H9 (cell line): Measurements from ENCODE around the gene TENT5C. TPM values are rescaled to one million over a fixed set of nuclear protein-coding genes. Genes with fewer than 3 reads are reported as not detected.

ENCODE experiments used
- DNase-seq: peaks from one replicate; pipeline ENCODE4 v3.0.0-alpha.2; 2017
- H2AFZ ChIP-seq: one replicate; pipeline ENCODE4 v1.6.1; 2013; ENCODE audit warnings: mild to moderate bottlenecking, low read length, control low read depth, moderate library complexity
- H2AK5ac ChIP-seq: 2 replicates; pipeline ENCODE4 v1.6.1; 2013; ENCODE audit warnings: low read length, control low read depth, mixed read lengths; ENCODE audit not compliant: insufficient read length
- H2BK120ac ChIP-seq: one replicate; pipeline ENCODE4 v1.6.1; 2013; ENCODE audit warnings: low read depth, mild to moderate bottlenecking, low read length, control low read depth, inconsistent platforms; ENCODE audit not compliant: poor library complexity, severe bottlenecking
- H2BK12ac ChIP-seq: 2 replicates; pipeline ENCODE4 v1.6.1; 2013; ENCODE audit warnings: low read length, control low read depth, mixed read lengths, low read depth; ENCODE audit not compliant: insufficient read length
- H2BK15ac ChIP-seq: 2 replicates; pipeline ENCODE4 v1.6.1; 2013; ENCODE audit warnings: low read depth, low read length, control low read depth
- H2BK20ac ChIP-seq: one replicate; pipeline ENCODE4 v1.6.1; 2013; ENCODE audit warnings: low read depth, mild to moderate bottlenecking, low read length, control low read depth, inconsistent platforms; ENCODE audit not compliant: poor library complexity, severe bottlenecking
- H2BK5ac ChIP-seq: 2 replicates; pipeline ENCODE4 v1.6.1; 2013; ENCODE audit warnings: low read length, control low read depth, mixed read lengths; ENCODE audit not compliant: insufficient read length
- H3K14ac ChIP-seq: 2 replicates; pipeline ENCODE4 v1.6.1; 2013; ENCODE audit warnings: low read length, control low read depth; ENCODE audit not compliant: insufficient read depth
- H3K18ac ChIP-seq: 2 replicates; pipeline ENCODE4 v1.6.1; 2013; ENCODE audit warnings: low read depth, mild to moderate bottlenecking, mixed read lengths, low read length, control low read depth; ENCODE audit not compliant: insufficient read length
- H3K23ac ChIP-seq: 2 replicates; pipeline ENCODE4 v1.6.1; 2013; ENCODE audit warnings: low read length, control low read depth, mixed read lengths, low read depth; ENCODE audit not compliant: insufficient read length
- H3K23me2 ChIP-seq: 2 replicates; pipeline ENCODE4 v1.6.1; 2013; ENCODE audit warnings: low read depth, mild to moderate bottlenecking, mixed read lengths, low read length, control low read depth; ENCODE audit not compliant: insufficient read length, poor library complexity, severe bottlenecking
- H3K27ac ChIP-seq: 2 replicates; pipeline ENCODE4 v1.5.1; 2013; ENCODE audit warnings: low read length, control low read depth, mixed read lengths, low read depth; ENCODE audit not compliant: insufficient read length
- H3K27me3 ChIP-seq: 2 replicates; pipeline ENCODE4 v1.6.1; 2013; ENCODE audit warnings: low read length, control low read depth, inconsistent platforms; ENCODE audit not compliant: insufficient read depth
- H3K4ac ChIP-seq: 2 replicates; pipeline ENCODE4 v1.6.1; 2013; ENCODE audit warnings: low read depth, mild to moderate bottlenecking, control low read depth, inconsistent platforms, low read length, moderate library complexity
- H3K4me1 ChIP-seq: 2 replicates; pipeline ENCODE4 v1.6.1; 2013; ENCODE audit warnings: low read length, control low read depth, inconsistent platforms; ENCODE audit not compliant: insufficient read depth
- H3K4me2 ChIP-seq: 2 replicates; pipeline ENCODE4 v1.6.1; 2013; ENCODE audit warnings: low read length, control low read depth, mixed read lengths; ENCODE audit not compliant: insufficient read length, insufficient read depth
- H3K56ac ChIP-seq: 2 replicates; pipeline ENCODE4 v1.6.1; 2013; ENCODE audit warnings: low read depth, mild to moderate bottlenecking, mixed read lengths, low read length, control low read depth; ENCODE audit not compliant: insufficient read length
- H3K79me1 ChIP-seq: 2 replicates; pipeline ENCODE4 v1.6.1; 2013; ENCODE audit warnings: low read depth, mild to moderate bottlenecking, moderate library complexity, low read length, control low read depth, inconsistent platforms; ENCODE audit not compliant: insufficient read depth, poor library complexity, severe bottlenecking
- H3K79me2 ChIP-seq: 2 replicates; pipeline ENCODE4 v1.6.1; 2013; ENCODE audit warnings: low read length, control low read depth, inconsistent platforms; ENCODE audit not compliant: insufficient read depth
- H3K9ac ChIP-seq: 2 replicates; pipeline ENCODE4 v1.6.1; 2013; ENCODE audit warnings: low read length, control low read depth, mixed read lengths; ENCODE audit not compliant: insufficient read length; ENCODE audit errors: extremely low read depth
- H3K9me3 ChIP-seq: one replicate; pipeline ENCODE4 v1.6.1; 2013; ENCODE audit warnings: low read depth, low read length, inconsistent platforms; ENCODE audit not compliant: control insufficient read depth
- H3T11ph ChIP-seq: one replicate; pipeline ENCODE4 v1.6.1; 2013; ENCODE audit warnings: mild to moderate bottlenecking, low read length, control low read depth, inconsistent platforms
- H4K20me1 ChIP-seq: one replicate; pipeline ENCODE4 v1.6.1; 2013; ENCODE audit not compliant: control insufficient read depth, insufficient read length, insufficient read depth
- H4K5ac ChIP-seq: 2 replicates; pipeline ENCODE4 v1.6.1; 2013; ENCODE audit warnings: low read depth, mild to moderate bottlenecking, mixed read lengths, low read length, control low read depth; ENCODE audit not compliant: insufficient read length
- H4K8ac ChIP-seq: replicated peaks from 2 replicates; pipeline ENCODE4 v1.6.1; 2013; ENCODE audit warnings: low read length, control low read depth, mixed read lengths, low read depth; ENCODE audit not compliant: insufficient read length
- H4K91ac ChIP-seq: 2 replicates; pipeline ENCODE4 v1.6.1; 2013; ENCODE audit warnings: low read depth, mild to moderate bottlenecking, moderate library complexity, mixed read lengths, low read length, control low read depth; ENCODE audit not compliant: insufficient read length
- H3K27ac Mint-ChIP-seq, 3 experiments: 2 replicates in 2 of 3; 3 replicates in 1 of 3; pipeline ENCODE4 v1.8.0; 2020 to 2021; ENCODE audit warnings: mixed read lengths in 3 of 3, mild to moderate bottlenecking in 1 of 3, moderate library complexity in 1 of 3
- H3K27me3 Mint-ChIP-seq: 2 replicates; pipeline ENCODE4 v1.8.0; 2021; ENCODE audit warnings: low read depth, mild to moderate bottlenecking, moderate library complexity, mixed read lengths
- H3K36me3 Mint-ChIP-seq, 3 experiments: 2 replicates in 2 of 3; 3 replicates in 1 of 3; pipeline ENCODE4 v1.8.0; 2020 to 2021; ENCODE audit warnings: low read depth in 3 of 3, mixed read lengths in 3 of 3; ENCODE audit not compliant: insufficient read depth in 1 of 3
- H3K4me1 Mint-ChIP-seq, 2 experiments: 2 replicates each; pipeline ENCODE4 v1.8.0; 2020; ENCODE audit warnings: mixed read lengths in 2 of 2
- H3K4me3 Mint-ChIP-seq, 2 experiments: 2 replicates in 1 of 2; 3 replicates in 1 of 2; pipeline ENCODE4 v1.8.0; 2020 to 2021; ENCODE audit warnings: mild to moderate bottlenecking in 2 of 2, mixed read lengths in 2 of 2, moderate library complexity in 1 of 2
- H3K9me3 Mint-ChIP-seq, 2 experiments: 2 replicates in 1 of 2; 3 replicates in 1 of 2; pipeline ENCODE4 v1.8.0; 2020; ENCODE audit warnings: mild to moderate bottlenecking in 2 of 2, mixed read lengths in 2 of 2, moderate library complexity in 1 of 2
- CTCF ChIP-seq: fragments of 200-600 bp; sonication (generic); conservative IDR thresholded peaks from 3 replicates; pipeline ENCODE4 v1.8.0; 2021; ENCODE audit warnings: antibody characterized with exemption, mild to moderate bottlenecking
- WGBS: extraction: QIAGEN DNeasy Blood & Tissue Kit; methylation state at CpG from one replicate; pipeline ENCODE4 v1.1.7; 2013; ENCODE audit warnings: missing lambda C conversion rate, low lambda C conversion rate, mixed read lengths; ENCODE audit not compliant: insufficient read length; ENCODE audit errors: extremely low coverage; 5-methylcytosine and 5-hydroxymethylcytosine counted together
- total RNA-seq: library from RNA; stranded (reverse); gene quantifications from 2 replicates; pipeline ENCODE4 v1.2.1, GENCODE V29; 2021

TENT5C gene
- total RNA-seq, 1 experiment from 2014 or later: 0.37 TPM

GRCh38 chr1:117561071-117561470 is 44.8 kb upstream of the TENT5C start:
- Histone ChIP-seq H3K14ac (no peak overlapping the region; the same call in 1 of the 2 replicates), H3K4ac (no peak overlapping the region), H3K9me3 (no peaks in the 10 kb centered on the region), H3K23me2 (no peaks in the 10 kb centered on the region), H3K4me1 (no peaks in the 10 kb centered on the region), H4K91ac (no peak overlapping the region), H2BK120ac (no peak overlapping the region), H3K18ac (no peak overlapping the region), H3K79me2 (no peaks in the 10 kb centered on the region), H2BK5ac (no peak overlapping the region), H3K4me2 (no peak overlapping the region), H2BK15ac (no peak overlapping the region), H3K23ac (no peak overlapping the region), H3K56ac (no peak overlapping the region), H3K27me3 (no peaks in the 10 kb centered on the region), H2BK20ac (no peak overlapping the region), H4K20me1 (no peaks in the 10 kb centered on the region), H2AK5ac (no peak overlapping the region), H3K79me1 (no peaks in the 10 kb centered on the region), H3K9ac (no peak overlapping the region), H3T11ph (no peak overlapping the region), H3K27ac (no peak overlapping the region), H4K5ac (no peak overlapping the region), H4K8ac (no peak overlapping the region), H2BK12ac (no peak overlapping the region), H2AFZ (no peak overlapping the region)
- H3K27me3 Mint-ChIP-seq: no peaks in the 10 kb centered on the region
- no peak overlapping the region for H3K27ac Mint-ChIP-seq
- peaks cover 0 to 12% (median 11%) of the 10 kb centered on the region in 3 experiments for H3K36me3 Mint-ChIP-seq
- H3K4me1 Mint-ChIP-seq: peaks cover 3 to 6% of the 10 kb centered on the region in 2 experiments; a peak in 1 of 4 replicates
- DNase-seq: no peak
- H3K4me3 Mint-ChIP-seq: no peak overlapping the region
- TF ChIP-seq CTCF: no peak
- WGBS: no CpG with 5 or more reads among the region's 2 CpGs
- H3K9me3 Mint-ChIP-seq: peaks cover 19 to 20% of the 10 kb centered on the region in 2 experiments
